ENCODE data around the gene COL11A1.

GRCh38 chr1:102834688-102835320 is 273.5 kb downstream of the COL11A1 start:
- TF ChIP-seq CTCF (IDR thresholded peaks at IDR 0.05; ENCODE audit: low read depth, low read length, poor library complexity, severe bottlenecking): no peak
- no peak for TF ChIP-seq EZH2phosphoT487 (IDR thresholded peaks at IDR 0.05; ENCODE audit: borderline replicate concordance, low read length)

Data from DOHH2 (cell line).